HepG2 (cell line): ENCODE data around the gene THUMPD2. TPM values are rescaled to one million over a fixed set of nuclear protein-coding genes. Genes with fewer than 3 reads are reported as not detected.

Source experiments
- ATAC-seq: fragments of 200-7000 bp; cut with Tn5 transposase; 3 replicates; pipeline ENCODE4 v1.9.1; 2020; ENCODE audit warnings: mild to moderate bottlenecking, moderate library complexity
- Bru-seq: library from RNA; stranded (reverse); fragments of 400-500 nt; gene quantifications from one replicate; lab custom pipeline; 2021; lab: Mats Ljungman, UMichigan
- BruChase-seq, 2 experiments: library from RNA; stranded (reverse); fragments of 400-500 nt; gene quantifications; one replicate each; lab custom pipeline; 2021; lab: Mats Ljungman, UMichigan
- BruUV-seq: library from RNA; stranded (reverse); fragments of 400-500 nt; replicated peaks from 2 replicates; lab custom pipeline; 2021; lab: Mats Ljungman, UMichigan
- CTCF ChIA-PET: fragments of 300-600 bp; formaldehyde crosslinking; extraction: SDS; loops from one replicate; lab custom pipeline; 2021; ENCODE audit warnings: low total read pairs, inconsistent platforms, low intra/inter-chr PET ratio; lab: Yijun Ruan, JAX
- POLR2A ChIA-PET: fragments of 350-600 bp; sonication (Branson Sonifier 250); formaldehyde crosslinking; loops from one replicate; lab custom pipeline; 2020; ENCODE audit warnings: antibody characterized with exemption, inconsistent platforms; lab: Yijun Ruan, JAX
- DNase-seq: peaks from one replicate; pipeline ENCODE4 v3.0.0-alpha.2; 2015; ENCODE audit warnings: low spot score
- FAIRE-seq: peaks from 3 replicates; lab custom pipeline; 2011; peaks lifted over from hg19 to GRCh38; lab: Jason Lieb, UNC
- H2AFZ ChIP-seq: one replicate; pipeline ENCODE4 v1.6.1; 2011; ENCODE audit warnings: low read length, inconsistent platforms
- H3K27ac ChIP-seq: fragments of 300-600 bp; 3 replicates; pipeline ENCODE4 v1.8.0; 2011; ENCODE audit warnings: mixed run types, mild to moderate bottlenecking, mixed read lengths, low read length, inconsistent platforms; ENCODE audit not compliant: insufficient read depth; ENCODE audit errors: extremely low read length
- H3K27me3 ChIP-seq, 2 experiments: fragments of 200-600 bp in 1 of 2; 2 replicates in 1 of 2; 3 replicates in 1 of 2; pipeline versions ENCODE4 v1.6.0 to v1.8.0; 2011; ENCODE audit warnings: low read length in 2 of 2, mild to moderate bottlenecking in 2 of 2, moderate library complexity in 2 of 2, inconsistent platforms in 1 of 2; ENCODE audit not compliant: insufficient read depth in 2 of 2, control insufficient read depth in 1 of 2
- H3K36me3 ChIP-seq, 2 experiments: fragments of 200-600 bp in 1 of 2; replicated peaks in 1 of 2; 2 replicates in 1 of 2; 3 replicates in 1 of 2; pipeline versions ENCODE4 v1.5.1 to v1.8.0; 2011; ENCODE audit warnings: low read length in 2 of 2, inconsistent platforms in 1 of 2; ENCODE audit not compliant: insufficient read depth in 2 of 2, control insufficient read depth in 1 of 2
- H3K4me1 ChIP-seq: 2 replicates; pipeline ENCODE4 v1.5.1; 2012; ENCODE audit warnings: low read length, inconsistent platforms; ENCODE audit not compliant: insufficient read depth
- H3K4me2 ChIP-seq: 2 replicates; pipeline ENCODE4 v1.6.0; 2011; ENCODE audit warnings: low read depth, low read length, inconsistent platforms
- H3K4me3 ChIP-seq, 3 experiments: fragments of 200-600 bp in 1 of 3; sonication (generic), shearing (Covaris generic) in 1 of 3; replicated peaks in 1 of 3; 2 replicates each; pipeline ENCODE4 v1.5.1; 2011 to 2016; ENCODE audit warnings: low read length in 3 of 3, inconsistent platforms in 2 of 3, low read depth in 2 of 3, mild to moderate bottlenecking in 2 of 3, control low read depth in 1 of 3, mixed read lengths in 1 of 3; ENCODE audit not compliant: insufficient read depth in 1 of 3
- H3K79me2 ChIP-seq: one replicate; pipeline ENCODE4 v1.6.1; 2011; ENCODE audit warnings: low read length, inconsistent platforms; ENCODE audit not compliant: insufficient read depth
- H3K9ac ChIP-seq: 2 replicates; pipeline ENCODE4 v1.6.0; 2011; ENCODE audit warnings: mild to moderate bottlenecking, low read depth, low read length, inconsistent platforms; ENCODE audit not compliant: insufficient read depth
- H3K9me3 ChIP-seq: 2 replicates; pipeline ENCODE4 v1.5.1; 2012; ENCODE audit warnings: mild to moderate bottlenecking, low read length
- H4K20me1 ChIP-seq: 2 replicates; pipeline ENCODE4 v1.6.0; 2011; ENCODE audit warnings: inconsistent platforms, mild to moderate bottlenecking, low read length, moderate library complexity; ENCODE audit not compliant: insufficient read depth
- CBX2 ChIP-seq, 2 experiments: fragments of 200-600 bp in 1 of 2; sonication (generic); formaldehyde crosslinking in 1 of 2; IDR thresholded peaks; 2 replicates each; pipeline versions ENCODE4 v1.7.0 to v1.8.1; 2018 to 2022; ENCODE audit warnings: low read depth in 2 of 2, low read length in 1 of 2, mild to moderate bottlenecking in 1 of 2, missing genetic modification reagents in 1 of 2
- JDP2 ChIP-seq: sonication (generic); formaldehyde crosslinking; IDR thresholded peaks from 2 replicates; pipeline ENCODE4 v1.8.1; 2022; ENCODE audit warnings: missing genetic modification reagents, borderline replicate concordance
- MED13 ChIP-seq: sonication (generic); formaldehyde crosslinking; IDR thresholded peaks from 2 replicates; pipeline ENCODE4 v1.5.0; 2020; ENCODE audit warnings: missing genetic modification reagents
- RFXAP ChIP-seq: sonication (generic); formaldehyde crosslinking; IDR thresholded peaks from 2 replicates; pipeline ENCODE4 v1.4.0; 2020; ENCODE audit warnings: missing genetic modification reagents, borderline replicate concordance
- USF2 ChIP-seq, 2 experiments: sonication (generic) in 1 of 2; formaldehyde crosslinking in 1 of 2; IDR thresholded peaks; 2 replicates each; pipeline versions ENCODE4 v1.5.1 to v1.6.1; 2011 to 2020; ENCODE audit warnings: borderline replicate concordance in 1 of 2, low read depth in 1 of 2, low read length in 1 of 2, mild to moderate bottlenecking in 1 of 2, missing genetic modification reagents in 1 of 2, moderate library complexity in 1 of 2
- ZBTB39 ChIP-seq: sonication (generic); formaldehyde crosslinking; IDR thresholded peaks from 2 replicates; pipeline ENCODE4 v1.5.0; 2020; ENCODE audit warnings: missing genetic modification reagents
- ZNF33B ChIP-seq: sonication (generic); formaldehyde crosslinking; IDR thresholded peaks from 2 replicates; pipeline ENCODE4 v1.5.1; 2020; ENCODE audit warnings: mild to moderate bottlenecking, missing genetic modification reagents
- ZNF564 ChIP-seq: sonication (generic); formaldehyde crosslinking; IDR thresholded peaks from 2 replicates; pipeline ENCODE4 v1.8.1; 2023; ENCODE audit warnings: mild to moderate bottlenecking, missing genetic modification reagents
- ZNF746 ChIP-seq: sonication (generic); formaldehyde crosslinking; IDR thresholded peaks from 2 replicates; pipeline ENCODE4 v1.8.0; 2022; ENCODE audit warnings: mild to moderate bottlenecking, missing genetic modification reagents
- ZNF83 ChIP-seq: sonication (generic); formaldehyde crosslinking; IDR thresholded peaks from 2 replicates; pipeline ENCODE4 v1.4.0; 2020; ENCODE audit warnings: missing genetic modification reagents, mild to moderate bottlenecking, borderline replicate concordance
- ZNF839 ChIP-seq: sonication (generic); formaldehyde crosslinking; IDR thresholded peaks from 2 replicates; pipeline ENCODE4 v1.4.0; 2020; ENCODE audit warnings: missing genetic modification reagents, mild to moderate bottlenecking, borderline replicate concordance
- WGBS: methylation state at CpG from one replicate; pipeline ENCODE4 v1.1.6; 2017; ENCODE audit warnings: low lambda C conversion rate; 5-methylcytosine and 5-hydroxymethylcytosine counted together
- in situ Hi-C: cut with HindIII; loops from 2 replicates; pipeline ENCODE4 v1.10.0; 2017; ENCODE audit warnings: low pct_unique_long_range_greater_than_20kb; ENCODE audit not compliant: extremely low pct_ligation_motif_present
- intact Hi-C: fragments of 100-400 bp; cut with micrococcal nuclease; formaldehyde crosslinking; loops from one replicate; pipeline ENCODE4 v1.10.0; 2022; ENCODE audit not compliant: unreplicated experiment
- long read RNA-seq, 2 experiments: library from RNA in 1 of 2; library from polyadenylated mRNA in 1 of 2; stranded (forward) in 1 of 2; unstranded in 1 of 2; transcript quantifications; one replicate each; pipeline ENCODE4 v2.0.0, GENCODE V29; 2019 to 2022
- polyA minus RNA-seq, 3 experiments: library from RNA; depleted of rRNA, polyadenylated mRNA; stranded (reverse); fragments of >200 nt; gene quantifications; 2 replicates each; pipeline ENCODE4 v1.2.3, GENCODE V29; 2011; ENCODE audit warnings: low replicate concordance in 1 of 3
- polyA plus RNA-seq, 8 experiments: library from polyadenylated mRNA; depleted of rRNA in 3 of 8; stranded (reverse) in 7 of 8; unstranded in 1 of 8; fragments of >200 nt; fragmentation: Illumina TruSeq in 4 of 8; extraction: Trizol in 4 of 8; gene quantifications; 2 replicates each; pipeline versions ENCODE4 v1.2.1 to v1.2.3, GENCODE V29; 2011 to 2016; ENCODE audit warnings: low read depth in 4 of 8, missing spikeins in 1 of 8, mixed read lengths in 1 of 8; ENCODE audit not compliant: insufficient read depth in 1 of 8
- total RNA-seq, 5 experiments: library from RNA; depleted of rRNA; stranded (reverse); fragments of >200 nt; fragmentation: Illumina TruSeq; extraction: Trizol; gene quantifications; 2 replicates each; pipeline ENCODE4 v1.2.3, GENCODE V29; 2016; ENCODE audit warnings: low read depth in 1 of 5

THUMPD2 gene
- total RNA-seq (2016; rRNA removed; fragmentation: Illumina TruSeq; extraction: Trizol): 15.6 and 21.2 TPM in 2 replicates
- 5.0 and 7.1 TPM in 2 replicates for total RNA-seq (2016; cell fraction: cytosol; rRNA removed; fragmentation: Illumina TruSeq; extraction: Trizol; ENCODE audit: low read depth)
- 18.0 and 20.6 TPM in 2 replicates for total RNA-seq (2016; cell fraction: insoluble cytoplasmic fraction; rRNA removed; fragmentation: Illumina TruSeq; extraction: Trizol)
- total RNA-seq (2016; cell fraction: membrane; rRNA removed; fragmentation: Illumina TruSeq; extraction: Trizol): 7.0 and 9.7 TPM in 2 replicates
- total RNA-seq (2016; cell fraction: nucleus; rRNA removed; fragmentation: Illumina TruSeq; extraction: Trizol): 25.7 and 29.0 TPM in 2 replicates
- polyA plus RNA-seq (2011; rRNA removed): 11.8 and 12.2 TPM in 2 replicates
- 4.0 and 5.9 TPM in 2 replicates for polyA plus RNA-seq (2011; cell fraction: cytosol; rRNA removed)
- polyA plus RNA-seq (2011; cell fraction: nucleus; rRNA removed): 11.5 and 14.3 TPM in 2 replicates
- 11.8 and 15.7 TPM in 2 replicates for polyA plus RNA-seq (2012)
- 2.6 and 2.8 TPM in 2 replicates for polyA plus RNA-seq (2016; cell fraction: cytosol; fragmentation: Illumina TruSeq; extraction: Trizol; ENCODE audit: low read depth)
- 20.7 and 21.6 TPM in 2 replicates for polyA plus RNA-seq (2016; cell fraction: insoluble cytoplasmic fraction; fragmentation: Illumina TruSeq; extraction: Trizol; ENCODE audit: low read depth)
- polyA plus RNA-seq (2016; cell fraction: membrane; fragmentation: Illumina TruSeq; extraction: Trizol; ENCODE audit: low read depth): 4.4 and 5.0 TPM in 2 replicates
- polyA plus RNA-seq (2016; cell fraction: nucleus; fragmentation: Illumina TruSeq; extraction: Trizol; ENCODE audit: insufficient read depth, low read depth): 29.8 and 30.6 TPM in 2 replicates
- polyA minus RNA-seq (2011; rRNA and poly(A)+ RNA removed; ENCODE audit: low replicate concordance): 5.8 and 11.7 TPM in 2 replicates
- polyA minus RNA-seq (2011; cell fraction: cytosol; rRNA and poly(A)+ RNA removed): 2.6 and 4.5 TPM in 2 replicates
- 34.9 and 67.8 TPM in 2 replicates for polyA minus RNA-seq (2011; cell fraction: nucleus; rRNA and poly(A)+ RNA removed)
- percentile 93 among the genes with signal in this experiment for Bru-seq, nascent RNA
- BruChase-seq, experiment 1, labeled RNA remaining after a 6-hour chase: percentile 63 among the genes with signal in this experiment
- BruChase-seq, experiment 2, labeled RNA remaining after a 2-hour chase: percentile 74 among the genes with signal in this experiment
- long read RNA-seq, experiment 1, partial matches to known transcripts: 7 of 16 reads
- long read RNA-seq, experiment 1, other reads (novel, unspliced or antisense): 6 of 16 reads
- long read RNA-seq, experiment 2, partial matches to known transcripts: 7 of 19 reads
- long read RNA-seq, experiment 2, other reads (novel, unspliced or antisense): 6 of 19 reads

GRCh38 chr2:39778775-39779340 lies at the start of gene THUMPD2:
Gene THUMPD2, minus strand, starts transcription at chr2:39779258. Its CDS starts 19 bp downstream, at chr2:39779239.
- peak; percentile 51 for DNase-seq
- ChIA-PET CTCF (no interaction called here), POLR2A (no interaction called here)
- H2AFZ ChIP-seq: peak within 1 kb of the TSS; percentile 92
- peak; percentile 78 for ATAC-seq
- intact Hi-C loops: no loop called here
- peak within 1 kb of the TSS; percentile 72 to 98 (median 96) for H3K4me3 ChIP-seq
- peaks cover 65% of the 10 kb centered on the region for H3K4me1 ChIP-seq
- peak within 1 kb of the TSS; percentile 68 for H3K27ac ChIP-seq
- no peaks in the 10 kb centered on the region; a peak in 1 of 5 replicates for H3K27me3 ChIP-seq
- peak within 1 kb of the TSS; percentile 96 for H3K9ac ChIP-seq
- in situ Hi-C loops: no loop called here
- H3K4me2 ChIP-seq: peak within 1 kb of the TSS; percentile 91
- no peaks in the 10 kb centered on the region for H3K9me3 ChIP-seq
- 0 out of 2 replicates have a peak, but pooled peaks cover 3% of the 10 kb centered on the region for H4K20me1 ChIP-seq
- 1% methylated on average over 28 of the region's 54 CpGs for WGBS
- no peak for FAIRE-seq
- H3K79me2 ChIP-seq: peaks cover 48% of the 10 kb centered on the region
- BruUV-seq: no TSS peak
- peaks cover 0 to 4% of the 10 kb centered on the region in 2 experiments; a peak in 3 of 5 replicates for H3K36me3 ChIP-seq
- TF ChIP-seq ZNF33B (CRISPR knock-in tag) (peak; percentile 100), ZNF839 (CRISPR knock-in tag) (peak; percentile 92; the same call in 1 of the 2 replicates), CBX2 (IDR thresholded peaks at IDR 0.05; ENCODE audit: low read depth, low read length) (no peak), CBX2 (CRISPR knock-in tag; IDR thresholded peaks at IDR 0.05; ENCODE audit: low read depth) (peak; percentile 98), MED13 (CRISPR knock-in tag) (peak; percentile 73; the same call in 1 of the 2 replicates), ZNF83 (CRISPR knock-in tag) (peak; percentile 91; the same call in 1 of the 2 replicates), JDP2 (CRISPR knock-in tag) (no peak; the same call in 1 of the 2 replicates), RFXAP (CRISPR knock-in tag) (no peak), USF2 (IDR thresholded peaks at IDR 0.05; ENCODE audit: low read depth, low read length) (peak; percentile 69), USF2 (CRISPR knock-in tag; IDR thresholded peaks at IDR 0.05; ENCODE audit: borderline replicate concordance) (peak; percentile 81; the same call in 1 of the 2 replicates), ZNF564 (peak; percentile 79; the same call in 1 of the 2 replicates), ZBTB39 (CRISPR knock-in tag) (peak; percentile 89), ZNF746 (CRISPR knock-in tag) (no peak)
